T-helper 2 cell treated with Interferon-gamma antibody and Interleukin-4, amounts not matched to agents 100 ng/mL and 5 ng/mL, for 36 hours (primary cell): ENCODE results near the gene E4F1. TPM values are rescaled to one million over a fixed set of nuclear protein-coding genes. Genes with fewer than 3 reads are reported as not detected.

ENCODE experiments used
- intact Hi-C: fragments of 100-400 bp; cut with micrococcal nuclease; formaldehyde crosslinking; loops from one replicate; pipeline ENCODE4 v1.15.1; 2023
- total RNA-seq: library from RNA; stranded (reverse); gene quantifications from 2 replicates; pipeline ENCODE4 v1.2.3, GENCODE V29; 2022

E4F1 gene
- total RNA-seq, 1 donor from 2014 or later, result 30.3 TPM

DNA sequence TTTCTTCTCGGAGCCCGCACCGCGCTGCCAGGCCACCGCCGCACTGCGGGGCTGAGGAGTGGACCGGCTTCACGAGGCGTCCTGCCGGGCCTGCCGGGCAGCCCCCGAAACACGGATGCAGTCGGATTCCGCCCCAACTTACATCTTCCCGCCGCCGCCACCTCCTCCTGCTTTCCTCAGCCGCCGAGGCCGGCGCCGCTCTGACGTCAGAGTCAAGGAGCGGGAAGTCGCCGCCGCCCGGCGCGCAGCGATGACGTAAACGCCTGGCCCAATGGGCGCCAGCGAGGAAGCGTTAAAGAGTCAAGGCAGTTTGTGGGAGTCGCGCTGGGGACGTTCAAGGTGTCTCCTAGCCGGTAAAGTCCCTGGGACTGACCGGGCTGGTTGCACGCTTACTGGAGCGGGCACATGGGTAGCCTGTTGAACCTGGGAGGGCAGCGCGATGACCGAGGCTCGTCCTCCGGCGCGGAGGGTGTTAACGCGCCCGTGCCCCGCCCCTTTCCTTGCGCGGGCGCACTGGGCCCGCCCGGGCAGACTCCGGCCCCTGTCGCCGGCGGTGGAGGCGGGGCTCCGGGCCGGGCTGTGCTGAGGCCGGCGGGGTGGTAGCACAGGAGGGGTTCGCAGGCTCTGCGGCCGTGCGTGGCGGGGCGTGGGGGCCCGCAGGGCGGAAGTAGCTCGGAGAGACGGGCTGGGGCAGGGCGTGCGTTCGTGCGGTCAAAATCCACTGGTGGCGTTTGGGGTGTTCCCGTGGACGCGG is 44.7 kb downstream of the E4F1 start, which contains the start of gene RNPS1:
TSS of gene RNPS1 (minus strand) at position 214 of the 754 bp plus-strand sequence. CDS start 3,483 bp downstream, outside the sequence.
- intact Hi-C loops, result loop anchor here (2.0 kb wide), 2 partner anchors 53 to 161 kb away; partner anchors contain the start of genes CCNF and PGP

DNA sequence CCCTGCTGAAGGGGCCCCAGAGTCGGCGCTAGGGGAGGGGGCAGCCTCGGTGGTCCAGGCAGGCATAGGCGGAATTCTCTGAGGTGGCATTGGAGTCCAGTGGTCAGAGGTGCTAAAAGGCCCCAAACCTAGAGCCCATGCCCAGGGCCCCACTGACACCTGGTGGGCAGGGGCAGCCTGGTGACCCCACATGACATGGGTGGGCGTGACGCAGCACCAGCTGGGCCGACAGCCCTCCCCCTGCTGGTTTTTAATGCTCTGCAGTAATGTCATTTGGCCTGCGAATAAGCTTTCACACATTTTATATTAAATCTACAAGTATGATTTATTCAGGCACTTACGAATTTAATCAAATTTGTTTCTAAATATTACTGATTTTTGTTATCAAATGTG is 46.7 kb downstream of the E4F1 start:
- intact Hi-C loops, result no loop called here

DNA sequence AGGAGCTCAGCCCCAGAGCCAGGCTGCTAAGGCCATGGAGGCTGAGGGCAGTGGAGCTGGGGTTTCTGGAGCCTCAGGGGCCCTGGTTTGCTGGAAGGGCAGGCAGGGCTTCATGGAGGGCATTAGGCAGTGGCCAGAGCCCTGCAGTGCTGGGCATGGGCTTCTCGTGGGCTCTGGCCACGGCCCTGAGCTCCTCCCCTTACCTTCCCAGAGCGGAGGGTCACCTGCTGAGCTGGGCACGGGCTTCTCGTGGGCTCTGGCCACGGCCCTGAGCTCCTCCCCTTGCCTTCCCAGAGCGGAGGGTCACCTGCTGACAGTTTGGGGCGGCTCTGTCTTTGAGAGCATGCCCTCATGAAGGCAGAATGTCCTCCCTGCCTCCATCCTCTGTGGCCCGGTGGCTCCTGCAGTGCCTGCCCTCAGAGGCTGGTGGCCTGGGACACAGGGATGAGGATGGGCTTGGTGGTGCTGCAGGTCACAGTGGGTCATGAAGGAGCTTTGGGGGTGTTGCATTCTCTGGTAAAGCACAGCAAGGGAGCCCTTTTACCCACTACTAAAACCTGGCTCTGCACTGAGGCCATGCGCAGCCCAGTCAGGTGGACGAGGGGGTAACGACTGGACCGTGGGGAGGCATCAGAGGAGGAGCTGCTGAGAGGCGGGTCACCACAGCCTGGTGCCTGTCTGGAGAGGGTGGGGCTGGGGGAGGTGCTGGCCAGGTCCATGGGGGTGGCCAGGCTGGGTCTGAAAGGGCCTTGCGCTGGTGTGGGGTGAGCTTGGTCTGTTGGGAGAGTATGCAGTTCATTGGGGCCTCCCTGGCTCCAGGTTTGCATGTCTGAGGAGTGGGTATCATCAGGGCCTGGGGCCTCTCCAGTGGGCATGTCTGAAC is 47.4 kb downstream of the E4F1 start:
- intact Hi-C loops, result no loop called here

DNA sequence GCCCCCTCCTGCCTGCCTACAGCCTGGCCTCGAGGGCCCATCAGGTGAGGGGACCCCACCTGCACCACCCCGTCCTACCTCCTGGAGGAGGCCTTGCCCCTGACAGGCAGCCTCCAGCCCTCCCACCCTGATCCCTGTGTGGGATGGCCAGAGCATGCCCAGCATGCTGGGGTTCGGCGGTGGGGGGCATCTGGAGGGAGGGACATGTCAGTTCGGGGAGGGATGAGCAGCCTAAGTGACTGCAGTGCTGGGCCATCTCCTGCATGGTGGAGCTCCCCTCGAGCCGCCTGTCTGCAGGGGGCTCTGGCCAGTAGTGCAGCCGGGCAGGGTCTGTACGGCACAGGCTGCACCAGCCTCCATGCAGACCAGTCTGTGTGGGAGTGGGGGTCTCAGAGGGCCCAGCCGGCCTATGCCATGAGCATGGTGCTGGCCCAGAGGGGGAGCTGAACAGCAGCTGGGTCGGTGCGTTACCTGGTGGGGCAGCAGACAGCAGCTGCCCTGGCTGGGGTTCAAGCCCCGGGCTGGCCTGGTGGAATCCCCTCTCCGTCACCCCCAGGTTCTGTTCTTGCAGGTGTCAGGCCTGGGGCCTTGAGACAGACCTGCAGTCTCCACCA is 48.6 kb downstream of the E4F1 start:
- intact Hi-C loops, result no loop called here

DNA sequence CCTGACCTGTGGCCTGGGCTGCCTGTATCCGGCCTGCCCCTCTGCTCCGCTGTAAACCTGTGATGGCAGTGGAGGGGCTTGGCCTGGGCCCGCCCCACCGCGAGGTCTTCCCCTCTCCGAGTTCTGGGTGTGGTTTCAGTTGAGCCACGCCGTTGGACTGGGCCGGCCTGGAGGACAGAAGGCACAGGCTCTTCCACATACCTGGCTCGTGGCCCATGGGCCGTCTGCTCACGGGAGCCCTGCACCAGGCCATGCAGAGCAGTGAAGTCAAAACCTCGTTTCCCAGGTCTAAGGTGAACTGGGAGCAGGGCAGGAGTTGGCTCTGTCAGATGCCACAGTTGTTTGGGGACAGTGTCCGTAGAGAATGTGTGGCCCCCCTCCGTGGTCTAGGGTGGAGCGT is 50.1 kb downstream of the E4F1 start:
- intact Hi-C loops, result no loop called here

DNA sequence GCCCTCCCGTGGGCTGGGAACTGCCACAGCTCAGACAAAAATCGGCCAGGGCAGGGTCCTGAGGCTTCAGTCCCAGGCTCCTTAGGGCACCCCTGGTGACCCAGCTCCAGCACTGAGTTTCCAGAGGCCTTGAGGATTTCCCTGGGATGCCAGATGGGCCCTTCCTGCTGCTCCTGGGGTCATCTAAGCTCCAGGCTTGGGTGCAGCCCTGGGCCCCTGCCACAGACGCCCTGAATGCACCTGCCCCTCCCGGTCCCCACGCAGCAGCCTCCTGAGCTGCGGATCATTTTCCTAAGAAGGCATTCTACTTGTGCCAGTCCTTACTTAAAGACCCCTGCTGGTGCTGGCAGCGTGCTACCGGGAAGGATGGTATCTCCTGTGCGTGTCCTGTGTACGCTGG is 50.5 kb downstream of the E4F1 start:
- intact Hi-C loops, result no loop called here

DNA sequence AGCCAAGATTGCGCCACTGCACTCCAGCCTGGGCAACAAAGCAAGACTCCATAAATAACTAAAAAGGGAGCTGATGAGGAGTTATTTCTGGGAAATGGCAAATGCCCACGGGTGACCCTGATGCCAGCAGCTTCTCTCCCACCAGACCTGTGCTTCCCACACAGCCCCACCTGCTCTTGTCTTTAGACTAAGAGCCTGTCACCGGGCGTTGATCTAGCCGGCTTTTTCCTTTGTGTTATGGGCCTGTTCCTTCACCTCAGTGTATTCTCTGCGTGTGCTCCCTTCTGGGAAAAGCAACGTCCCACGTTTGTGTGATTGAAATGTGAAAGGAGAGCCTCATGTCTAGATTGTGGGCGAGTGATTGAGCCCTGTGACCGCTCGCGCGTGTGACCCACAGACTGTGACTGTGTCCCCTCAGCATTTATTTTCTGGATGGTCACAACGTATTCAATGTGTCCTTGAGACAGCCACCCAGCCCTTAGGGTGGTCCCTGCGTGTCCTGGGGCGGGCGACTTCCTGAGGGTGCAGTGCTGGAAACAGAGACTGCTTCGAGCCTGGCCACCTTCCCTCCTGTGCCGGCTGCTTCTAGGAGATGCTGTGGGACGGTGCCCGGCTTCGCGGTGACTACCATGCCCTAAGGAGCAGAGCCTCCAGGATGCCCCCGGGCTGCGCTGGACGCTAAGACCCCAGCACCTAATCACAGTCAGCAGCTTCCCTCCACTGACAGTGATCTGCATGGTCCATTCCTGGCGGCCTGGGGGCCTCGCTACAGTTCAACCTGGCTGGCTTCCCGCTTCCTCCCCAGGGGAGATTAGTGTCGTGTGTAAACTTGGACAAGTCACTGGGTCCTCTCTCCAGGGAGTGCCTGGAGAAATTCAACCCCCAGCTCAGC is 52.3 kb downstream of the E4F1 start:
- intact Hi-C loops, result no loop called here

DNA sequence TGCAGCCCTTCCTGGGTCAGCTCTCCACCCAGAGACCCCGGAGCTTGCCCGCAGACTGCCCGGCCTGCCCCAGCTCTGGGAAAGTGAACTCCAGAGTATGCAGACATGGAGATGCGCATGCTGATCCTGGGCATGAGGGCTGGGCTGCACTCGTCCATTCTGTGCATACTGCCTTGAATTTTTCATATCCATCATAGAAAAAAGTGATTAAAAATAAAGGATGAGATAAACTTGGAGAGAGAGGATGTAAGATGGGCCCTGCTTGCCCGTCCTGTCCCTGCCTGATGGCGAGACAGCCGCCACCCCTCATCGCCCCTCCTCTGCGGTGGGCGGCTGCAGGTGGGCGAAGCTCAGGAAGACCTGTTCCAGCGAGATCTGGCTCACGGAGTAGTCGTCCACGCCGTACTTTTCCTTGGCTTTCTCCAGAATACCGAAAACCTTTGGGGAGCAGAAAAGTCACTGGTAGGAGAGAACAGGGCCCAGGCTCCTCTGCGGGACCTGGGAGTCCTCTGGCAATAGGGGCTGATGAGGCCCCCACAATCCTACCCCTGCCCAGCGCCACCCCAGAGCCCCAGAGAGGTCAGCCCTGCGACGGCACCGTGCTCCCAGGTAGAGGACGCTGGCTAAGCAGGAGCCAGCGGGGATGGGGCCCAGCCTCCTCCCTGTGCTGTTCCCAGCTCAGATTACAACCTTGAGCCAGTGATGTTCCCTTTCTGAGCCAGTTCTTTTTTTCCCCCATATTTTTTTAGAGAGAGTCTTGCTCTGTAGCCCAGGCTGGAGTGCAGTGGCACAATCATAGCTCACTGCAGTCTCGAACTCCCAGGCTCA is 53.2 kb downstream of the E4F1 start:
- intact Hi-C loops, result no loop called here

DNA sequence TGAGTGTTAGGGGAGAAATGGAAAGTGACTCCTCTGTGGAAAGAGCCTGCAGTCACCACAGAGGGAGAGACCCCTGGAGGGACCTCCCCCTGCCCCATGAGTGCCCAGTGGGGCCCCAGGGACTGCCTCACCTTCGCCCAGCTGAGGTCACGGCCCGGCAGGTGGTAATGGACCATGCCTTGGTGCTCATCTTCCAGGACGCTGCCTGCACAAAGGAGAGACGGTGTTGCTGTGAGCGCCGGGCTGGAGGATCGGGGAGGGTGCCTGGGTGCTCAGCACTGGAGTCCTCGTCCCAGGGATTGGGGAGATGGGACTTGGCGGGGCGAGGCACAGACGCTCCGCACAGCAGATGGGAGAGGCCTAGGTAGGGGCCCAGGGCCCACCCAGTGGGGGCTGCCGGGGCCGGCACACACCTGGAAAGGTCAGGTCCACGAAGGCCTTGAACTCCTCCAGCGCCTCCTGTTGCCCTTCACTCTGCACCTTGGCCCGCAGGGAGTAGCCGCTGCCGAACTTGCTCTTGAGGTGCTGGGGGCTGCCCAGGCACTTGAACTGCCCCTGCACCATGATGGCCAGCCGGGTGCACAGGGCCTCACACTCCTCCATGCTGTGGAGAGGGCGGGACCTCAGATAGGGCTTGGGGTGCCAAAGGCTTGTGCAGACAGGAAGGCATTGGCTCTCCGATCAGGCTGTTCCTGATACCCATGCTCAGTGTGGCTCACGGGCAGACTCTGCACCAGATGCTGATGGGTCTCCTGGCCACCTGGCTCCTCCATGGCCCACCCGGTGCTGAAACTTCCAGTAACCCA is 54.3 kb downstream of the E4F1 start:
- intact Hi-C loops, result no loop called here

DNA sequence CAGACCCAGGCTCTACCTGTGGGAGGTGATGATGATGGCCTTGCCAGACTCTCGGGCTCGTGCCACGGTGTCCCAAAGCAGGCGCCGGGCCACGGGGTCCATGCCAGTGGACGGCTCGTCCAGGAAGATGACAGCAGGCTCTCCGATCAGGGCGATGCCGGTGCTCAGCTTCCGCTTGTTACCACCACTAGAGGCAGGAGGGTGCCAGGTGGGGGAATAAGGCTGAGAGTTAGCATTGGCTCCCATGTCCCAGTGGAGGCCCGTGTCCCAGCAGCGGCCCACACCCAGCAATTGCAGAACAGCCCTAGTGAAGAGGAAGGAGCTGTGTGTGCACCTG is 54.8 kb downstream of the E4F1 start:
- intact Hi-C loops, result no loop called here

DNA sequence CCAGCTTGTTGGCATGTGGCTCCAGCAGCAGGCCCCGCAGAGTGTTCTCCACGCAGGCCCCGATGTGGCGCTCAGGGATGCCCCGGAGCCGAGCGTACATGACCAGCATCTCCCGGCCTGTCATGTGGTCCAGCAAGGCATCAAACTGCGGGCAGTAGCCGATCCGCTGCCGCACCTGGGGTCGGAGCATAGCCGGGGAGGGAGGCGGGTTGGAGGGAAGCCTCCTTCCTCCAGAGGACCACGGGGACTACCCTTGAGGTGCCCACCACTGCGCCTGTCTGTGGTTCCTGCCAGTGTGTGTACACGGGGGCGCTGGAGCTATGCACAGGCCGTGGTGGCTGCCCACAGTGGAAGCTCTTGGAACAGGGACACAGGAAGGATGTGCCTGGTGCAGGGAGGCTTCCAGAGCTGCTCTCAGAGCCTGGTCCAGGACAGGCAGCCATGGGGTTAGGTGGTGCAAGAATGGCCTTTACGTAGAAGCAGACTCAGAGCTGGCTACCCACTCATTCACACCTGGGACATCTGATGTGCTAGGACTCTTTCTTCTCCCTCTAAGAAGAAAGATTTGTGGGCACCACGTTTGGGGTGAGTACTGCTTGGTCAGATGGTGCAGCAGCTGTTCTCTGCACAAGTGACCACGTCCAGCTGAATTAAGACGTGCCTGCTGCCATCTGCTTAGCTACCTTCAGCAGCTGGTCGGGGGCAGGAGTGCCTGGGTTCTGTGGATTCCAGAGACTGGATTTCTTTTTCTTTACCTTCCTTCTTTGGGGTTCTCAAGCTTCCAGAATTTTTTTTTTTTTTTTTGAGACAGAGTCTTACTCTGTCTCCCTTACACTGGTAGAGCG is 55.8 kb downstream of the E4F1 start:
- intact Hi-C loops, result no loop called here

DNA sequence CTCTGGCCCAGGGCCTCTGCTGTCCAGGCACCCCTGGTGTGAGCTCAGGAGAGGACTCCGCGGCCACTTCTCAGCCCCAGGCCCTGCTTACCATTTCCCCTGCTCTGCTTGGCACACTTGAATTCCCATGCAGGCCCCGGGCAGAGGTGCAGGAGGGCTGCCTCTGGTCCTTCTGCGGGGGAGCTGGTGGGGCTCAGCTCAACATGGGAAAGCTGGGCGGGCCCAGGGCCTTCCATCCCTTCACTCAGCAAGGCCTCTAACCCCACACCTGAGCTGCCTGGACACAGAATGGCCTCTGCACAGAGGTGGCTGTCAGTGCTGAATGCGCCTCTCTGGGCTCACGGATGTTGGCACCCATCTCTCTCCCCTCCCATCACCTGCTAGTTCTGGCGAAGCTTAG is 57.1 kb downstream of the E4F1 start:
- intact Hi-C loops, result no loop called here

DNA sequence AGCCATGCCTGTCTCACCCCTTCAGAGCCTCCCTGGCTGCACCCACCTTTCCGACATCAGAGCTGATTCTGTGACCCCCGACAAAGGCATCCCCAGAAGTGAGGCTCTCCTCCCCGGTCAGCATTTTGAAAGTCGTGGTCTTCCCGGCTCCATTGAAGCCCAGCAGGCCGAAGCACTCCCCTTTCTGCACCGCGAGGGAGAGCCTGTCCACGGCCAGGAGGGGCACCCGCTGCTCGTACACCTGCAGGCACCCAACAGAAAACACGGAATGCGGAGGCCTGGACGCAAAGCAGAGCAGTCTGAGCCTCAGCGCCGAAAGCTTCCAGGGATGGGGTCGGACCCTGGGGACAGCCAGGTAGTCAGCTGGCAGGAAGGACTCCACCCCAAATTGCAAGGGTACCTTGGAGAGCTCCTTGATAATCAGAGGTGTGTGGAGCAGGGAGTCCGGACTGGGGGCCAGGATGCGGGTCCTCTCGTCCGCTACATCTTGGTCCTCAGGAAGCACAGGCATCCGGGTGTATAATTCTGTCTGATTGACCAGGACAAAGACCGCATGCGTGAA is 57.7 kb downstream of the E4F1 start:
- intact Hi-C loops, result no loop called here

DNA sequence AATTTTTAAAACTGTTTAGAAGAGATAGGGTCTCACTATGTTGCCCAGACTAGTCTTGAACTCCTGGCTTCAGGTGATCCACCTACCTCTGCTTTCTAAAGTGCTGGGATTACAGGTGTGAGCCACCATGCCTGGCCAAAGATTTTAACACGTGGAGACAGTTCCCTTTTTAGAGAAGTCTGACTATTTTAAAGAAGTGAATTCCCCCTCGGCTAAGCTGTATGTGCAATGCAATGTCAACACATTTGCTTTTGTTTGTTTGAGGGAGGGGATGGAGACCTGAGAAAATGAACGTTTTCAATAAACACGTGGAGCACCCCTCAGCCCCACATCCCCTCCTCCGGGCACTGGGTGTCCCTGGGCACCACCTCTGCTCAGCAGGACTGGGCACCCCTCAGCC is 58.9 kb downstream of the E4F1 start:
- intact Hi-C loops, result no loop called here

DNA sequence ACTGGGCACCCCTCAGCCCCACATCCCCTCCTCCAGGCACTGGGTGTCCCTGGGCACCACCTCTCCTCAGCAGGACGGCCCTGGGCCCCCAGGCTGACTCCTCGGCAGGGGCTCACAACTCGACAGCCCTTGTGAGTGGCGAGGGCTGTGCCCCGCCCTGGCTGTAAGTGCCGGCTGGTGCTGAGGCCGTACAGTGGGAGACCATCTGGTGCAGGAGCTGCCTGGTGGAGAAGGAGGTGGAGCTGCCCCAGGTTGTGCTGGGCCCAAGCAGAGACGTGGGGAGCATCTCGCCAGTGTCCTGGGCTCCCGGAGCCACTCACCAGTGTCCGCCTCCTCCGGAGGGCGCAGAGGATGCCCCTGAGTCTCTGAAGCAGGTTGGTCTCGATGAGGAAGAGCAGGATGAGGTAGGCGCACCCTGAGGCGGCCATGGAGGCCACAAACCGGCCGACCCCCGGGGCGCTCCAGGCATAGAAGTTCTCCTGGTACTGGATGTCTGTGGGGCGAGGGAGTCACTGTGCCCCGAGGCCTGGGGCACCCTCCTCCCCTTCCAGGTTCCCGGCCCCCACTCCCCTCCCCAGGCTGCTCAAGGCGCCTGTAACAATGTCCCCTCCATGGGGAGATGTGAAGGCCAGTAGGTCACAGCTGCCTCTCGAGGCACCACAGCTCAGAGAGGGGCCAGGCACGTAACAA is 59.6 kb downstream of the E4F1 start:
- intact Hi-C loops, result no loop called here

DNA sequence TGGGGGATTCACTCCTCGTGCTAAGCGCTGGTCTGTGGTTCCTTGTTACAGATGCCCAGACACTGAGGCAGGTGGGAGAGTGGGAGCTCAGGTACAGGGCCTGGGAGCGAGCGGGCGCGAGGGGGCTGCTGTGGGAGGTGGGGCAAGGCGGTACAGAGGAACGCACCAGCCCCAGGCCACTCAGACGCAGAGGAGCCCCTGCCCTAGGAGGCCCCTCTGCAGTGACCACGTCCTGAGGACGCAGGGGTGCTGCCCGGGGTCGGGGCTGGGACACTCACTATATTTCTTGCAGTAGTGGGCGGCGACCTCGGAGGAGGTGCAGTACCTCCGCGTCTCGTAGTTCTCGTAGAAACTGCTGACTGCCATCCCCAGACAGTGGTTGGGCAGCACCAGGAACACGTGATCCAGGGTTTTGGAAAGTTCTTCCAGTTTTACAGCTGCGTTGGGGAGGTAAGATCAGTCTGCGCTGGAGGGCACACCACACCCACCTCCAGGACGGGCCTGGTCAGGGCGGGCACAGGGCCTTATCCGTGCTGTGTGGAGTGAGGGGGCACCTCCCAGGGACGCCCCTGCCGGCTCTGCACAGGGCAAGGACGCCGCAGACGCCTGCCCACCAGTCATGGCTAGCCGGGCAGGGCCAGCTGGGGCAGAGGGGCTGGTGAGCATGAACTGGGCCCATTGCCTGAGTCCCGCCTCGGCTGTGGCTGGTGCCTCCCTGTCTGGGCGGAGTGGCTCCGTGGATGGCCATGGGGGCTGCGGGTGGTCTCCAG is 60.8 kb downstream of the E4F1 start:
- intact Hi-C loops, result no loop called here
